Upper lobe of left lung (tissue), 6 donors: Measurements from ENCODE around the gene PKNOX2. TPM values are rescaled to one million over a fixed set of nuclear protein-coding genes. Genes with fewer than 3 reads are reported as not detected.

Source experiments
- ATAC-seq, 2 donors: fragments of 200-7000 bp; cut with Tn5 transposase; one replicate each; pipeline ENCODE4 v1.9.1; 2022; ENCODE audit warnings: mild to moderate bottlenecking in 2 of 2, moderate library complexity in 2 of 2; ENCODE audit not compliant: low FRiP score in 2 of 2
- DNase-seq, 2 donors: peaks; one replicate each; pipeline ENCODE4 v3.0.0-alpha.2; 2019 to 2020
- H3K27ac ChIP-seq, 4 donors: fragments of 200-600 bp; sonication (generic); one replicate each; pipeline ENCODE4 v1.5.1; 2016 to 2019
- H3K27me3 ChIP-seq, 4 donors: fragments of 200-600 bp; sonication (generic); one replicate each; pipeline ENCODE4 v1.5.1; 2017 to 2019
- H3K36me3 ChIP-seq, 4 donors: fragments of 200-600 bp; sonication (generic); one replicate each; pipeline ENCODE4 v1.5.1; 2016 to 2019
- H3K4me1 ChIP-seq, 4 donors: fragments of 200-600 bp; sonication (generic); one replicate each; pipeline ENCODE4 v1.5.1; 2018 to 2019
- H3K4me3 ChIP-seq, 4 donors: fragments of 200-600 bp; sonication (generic); one replicate each; pipeline ENCODE4 v1.5.1; 2017 to 2019; ENCODE audit warnings: mild to moderate bottlenecking in 2 of 4, moderate library complexity in 1 of 4
- H3K9me3 ChIP-seq, 4 donors: fragments of 200-600 bp; sonication (generic); one replicate each; pipeline ENCODE4 v1.5.1; 2018 to 2019
- EP300 ChIP-seq, 4 donors: sonication (generic); formaldehyde crosslinking; IDR thresholded peaks; one replicate each; pipeline ENCODE4 v1.5.1; 2017; ENCODE audit warnings: antibody characterized with exemption in 4 of 4, control low read depth in 2 of 4
- POLR2A ChIP-seq, 4 donors: fragments of 450-650 bp; IDR thresholded peaks; one replicate each; pipeline ENCODE4 v1.5.1; 2016 to 2017; ENCODE audit warnings: antibody characterized with exemption in 4 of 4, mild to moderate bottlenecking in 2 of 4
- POLR2AphosphoS5 ChIP-seq, 2 donors: sonication (generic); formaldehyde crosslinking; IDR thresholded peaks; one replicate each; pipeline ENCODE4 v1.5.1; 2017; ENCODE audit warnings: antibody characterized with exemption in 2 of 2
- WGBS, 2 donors: methylation state at CpG; one replicate each; pipeline ENCODE4 v1.1.5; 2017 to 2018; 5-methylcytosine and 5-hydroxymethylcytosine counted together
- total RNA-seq, 6 donors: library from RNA; depleted of rRNA in 4 of 6; stranded (reverse); fragments of >200 nt in 4 of 6; gene quantifications; one replicate each; pipeline versions ENCODE4 v1.1.0 to v1.2.1, GENCODE V29; 2016 to 2021
- TF ChIP-seq, protein P1 (sequence below), 6 experiments: fragments of 450-650 bp in 4 of 6; fragments of 200-600 bp in 2 of 6; sonication (generic) in 2 of 6; IDR thresholded peaks; one replicate each; pipeline ENCODE4 v1.5.1; 2016 to 2019; ENCODE audit warnings: antibody characterized with exemption in 6 of 6
- donor health status: DM: no; HTN: no; CAD: no; lungs with moderate emphysema.
- donor health status: DM: no; HTN: yes; CAD: no; lungs with severe emphysema.

Gene PKNOX2
- total RNA-seq, 6 donors from 2014 or later, result 2.9 to 15.5 (median 8.4) TPM

DNA sequence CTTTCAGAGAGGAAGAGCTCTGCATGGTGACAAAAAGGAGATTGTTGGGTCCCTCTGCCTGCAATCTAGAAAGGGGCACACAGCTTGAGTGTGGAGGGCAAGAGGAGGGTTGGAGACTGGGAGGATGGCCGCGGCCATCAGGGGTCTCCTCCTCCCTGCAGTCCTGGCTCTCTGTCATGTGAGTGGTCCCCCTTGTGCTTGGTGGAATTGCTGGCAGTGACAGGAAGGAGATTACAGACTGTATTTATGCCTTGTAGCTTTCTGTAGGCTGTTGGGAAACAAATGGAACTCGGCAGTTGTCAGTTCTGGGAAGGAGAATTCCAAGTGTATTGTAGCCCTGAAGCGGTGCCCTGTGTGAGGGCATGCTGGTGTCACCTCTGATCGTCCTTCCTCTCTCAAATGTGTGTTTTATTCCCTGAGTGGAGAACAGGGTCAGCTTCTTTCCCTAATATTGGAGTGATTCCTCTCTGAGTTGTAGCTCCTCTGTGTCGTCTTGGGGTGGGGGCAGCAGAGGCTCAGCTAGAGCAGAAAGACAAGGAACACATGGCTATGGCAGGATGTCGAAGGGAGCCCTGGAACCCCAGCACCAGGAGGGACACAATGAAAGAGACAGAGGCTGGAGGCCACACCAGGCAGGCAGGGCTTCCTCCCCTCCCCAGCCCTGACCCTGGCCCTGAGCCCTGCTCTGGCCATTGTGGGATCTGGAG, 163.1 kb downstream of the PKNOX2 start:
- 57 to 64% methylated on average over 7 of the region's 7 CpGs for WGBS, 2 donors
- no peaks in the 10 kb centered on the region for H3K4me1 ChIP-seq
- no peak overlapping the region for H3K4me3 ChIP-seq
- no peak for TF ChIP-seq EP300 (IDR thresholded peaks at IDR 0.05)
- TF ChIP-seq, protein P1, sequence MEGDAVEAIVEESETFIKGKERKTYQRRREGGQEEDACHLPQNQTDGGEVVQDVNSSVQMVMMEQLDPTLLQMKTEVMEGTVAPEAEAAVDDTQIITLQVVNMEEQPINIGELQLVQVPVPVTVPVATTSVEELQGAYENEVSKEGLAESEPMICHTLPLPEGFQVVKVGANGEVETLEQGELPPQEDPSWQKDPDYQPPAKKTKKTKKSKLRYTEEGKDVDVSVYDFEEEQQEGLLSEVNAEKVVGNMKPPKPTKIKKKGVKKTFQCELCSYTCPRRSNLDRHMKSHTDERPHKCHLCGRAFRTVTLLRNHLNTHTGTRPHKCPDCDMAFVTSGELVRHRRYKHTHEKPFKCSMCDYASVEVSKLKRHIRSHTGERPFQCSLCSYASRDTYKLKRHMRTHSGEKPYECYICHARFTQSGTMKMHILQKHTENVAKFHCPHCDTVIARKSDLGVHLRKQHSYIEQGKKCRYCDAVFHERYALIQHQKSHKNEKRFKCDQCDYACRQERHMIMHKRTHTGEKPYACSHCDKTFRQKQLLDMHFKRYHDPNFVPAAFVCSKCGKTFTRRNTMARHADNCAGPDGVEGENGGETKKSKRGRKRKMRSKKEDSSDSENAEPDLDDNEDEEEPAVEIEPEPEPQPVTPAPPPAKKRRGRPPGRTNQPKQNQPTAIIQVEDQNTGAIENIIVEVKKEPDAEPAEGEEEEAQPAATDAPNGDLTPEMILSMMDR (IDR thresholded peaks at IDR 0.05), result no peak
- DNase-seq (no peak), ATAC-seq (no peak)
- H3K36me3 ChIP-seq, result no peaks in the 10 kb centered on the region
- no peaks in the 10 kb centered on the region for H3K27me3 ChIP-seq
- no peaks in the 10 kb centered on the region for H3K9me3 ChIP-seq
- H3K27ac ChIP-seq, result peak overlapping the region in 2 of 4 donors; percentile 10 to 32

- Histone ChIP-seq H3K36me3 (no peaks in the 10 kb centered on the region), H3K4me3 (no peak overlapping the region), H3K27me3 (no peaks in the 10 kb centered on the region), H3K4me1 (no peaks in the 10 kb centered on the region), H3K27ac (peak overlapping the region in 1 of 4 donors; percentile 10), H3K9me3 (no peaks in the 10 kb centered on the region)
- TF ChIP-seq, protein P1 (IDR thresholded peaks at IDR 0.05), result no peak
- TF ChIP-seq POLR2AphosphoS5 (IDR thresholded peaks at IDR 0.05), result no peak
- 88 to 92% methylated on average over 1 of the region's 1 CpG for WGBS, 2 donors
- DNase-seq (no peak), ATAC-seq (no peak)
These were observed 163.7 kb downstream of the PKNOX2 start for GRCh38 chr11:125328225-125328580.

- TF ChIP-seq EP300 (IDR thresholded peaks at IDR 0.05) (no peak), POLR2A (IDR thresholded peaks at IDR 0.05) (no peak), POLR2AphosphoS5 (IDR thresholded peaks at IDR 0.05) (no peak)
- TF ChIP-seq, protein P1 (IDR thresholded peaks at IDR 0.05), result no peak
- H3K27me3 ChIP-seq, result no peaks in the 10 kb centered on the region
- no peaks in the 10 kb centered on the region for H3K36me3 ChIP-seq
- no peaks in the 10 kb centered on the region for H3K9me3 ChIP-seq
- no peak overlapping the region for H3K27ac ChIP-seq
- no peak overlapping the region for H3K4me3 ChIP-seq
- 54 to 59% methylated on average over 9 of the region's 9 CpGs for WGBS, 2 donors
- peak in 1 of 2 donors; percentile 34 for DNase-seq
- H3K4me1 ChIP-seq, result no peaks in the 10 kb centered on the region
- peak in 1 of 2 donors; percentile 5 for ATAC-seq
These were observed 165.2 kb downstream of the PKNOX2 start for GRCh38 chr11:125329786-125330185.

DNA sequence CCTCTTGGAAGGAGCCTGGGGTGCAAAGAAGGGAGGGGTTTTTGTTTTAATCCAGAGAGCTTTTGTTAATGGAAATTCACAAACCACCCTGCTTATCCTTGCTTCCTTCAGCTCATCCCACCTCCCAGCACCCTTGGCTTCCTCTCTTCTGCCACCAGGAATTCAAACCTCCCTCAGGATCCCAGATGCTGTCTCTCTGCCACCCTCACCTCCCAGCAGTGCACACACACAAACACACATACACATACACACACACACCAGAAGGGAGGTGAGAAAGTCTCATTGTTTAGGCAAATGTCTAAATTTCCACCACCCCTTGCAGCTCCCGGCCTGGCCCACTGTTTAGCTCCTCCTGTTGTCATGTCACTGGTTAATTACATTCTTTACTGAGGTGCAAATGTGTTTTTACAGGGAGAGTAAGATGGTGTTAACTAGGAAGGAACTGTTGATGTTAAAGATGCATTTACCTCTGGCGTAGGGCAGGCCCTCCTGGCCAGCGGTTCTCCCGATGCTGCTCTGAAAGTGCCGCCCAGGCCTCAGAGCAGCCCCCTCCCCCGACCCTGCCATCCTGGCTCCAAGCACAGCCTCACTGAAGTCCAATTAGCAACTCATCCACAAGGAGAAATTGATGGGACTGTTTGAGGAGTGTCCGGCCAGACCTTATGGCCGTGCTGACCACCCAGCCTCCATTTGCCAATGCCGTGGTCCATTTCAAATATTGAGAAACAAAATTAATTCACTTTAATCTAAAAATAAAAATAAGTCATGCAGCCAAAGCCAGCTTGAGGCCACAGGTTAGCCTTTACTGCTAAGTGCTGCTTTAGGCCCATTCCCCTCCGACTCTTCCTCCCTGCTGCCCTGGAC, 166.1 kb downstream of the PKNOX2 start:
- TF ChIP-seq EP300 (IDR thresholded peaks at IDR 0.05), result no peak
- no peak for TF ChIP-seq POLR2A (IDR thresholded peaks at IDR 0.05)
- H3K4me1 ChIP-seq, result no peaks in the 10 kb centered on the region
- H3K4me3 ChIP-seq, result no peak overlapping the region
- DNase-seq (peak in 1 of 2 donors; percentile 17), ATAC-seq (no peak)
- 85 to 86% methylated on average over 10 of the region's 10 CpGs for WGBS, 2 donors
- no peaks in the 10 kb centered on the region for H3K9me3 ChIP-seq
- no peaks in the 10 kb centered on the region for H3K36me3 ChIP-seq
- no peak overlapping the region for H3K27ac ChIP-seq
- no peaks in the 10 kb centered on the region for H3K27me3 ChIP-seq

GRCh38 chr11:125331357-125332035, 166.9 kb downstream of the PKNOX2 start:
- WGBS, 2 donors, result 73 to 75% methylated on average over 9 of the region's 9 CpGs
- no peak for ATAC-seq

More at GRCh38 chr11:125331357-125332035, 166.9 kb downstream of the PKNOX2 start:
- TF ChIP-seq POLR2A (IDR thresholded peaks at IDR 0.05) (no peak), POLR2AphosphoS5 (IDR thresholded peaks at IDR 0.05) (no peak), EP300 (IDR thresholded peaks at IDR 0.05) (no peak)
- TF ChIP-seq, protein P1 (IDR thresholded peaks at IDR 0.05), result no peak
- Histone ChIP-seq H3K9me3 (no peaks in the 10 kb centered on the region), H3K27me3 (no peaks in the 10 kb centered on the region), H3K27ac (no peak overlapping the region), H3K4me1 (no peaks in the 10 kb centered on the region), H3K36me3 (no peaks in the 10 kb centered on the region), H3K4me3 (no peak overlapping the region)
- DNase-seq, result no peak
